Activated CD8-positive, alpha-beta memory T cell treated with anti-CD3 and anti-CD28 coated beads, Interleukin-2, amount 50 U/mL, for 24 hours (primary cell): Measurements from ENCODE around the gene SHISA8.
"Not testable (repeated sequence)": the region's sequence is repeated elsewhere in the genome, so short reads cannot be mapped to it uniquely, and the experiment has no call there.

ENCODE experiments used
- DNase-seq: peaks from one replicate; pipeline ENCODE4 v3.0.0-alpha.2; 2020; ENCODE audit errors: extremely low read depth

SHISA8 gene

GRCh38 chr22:41915035-41915785 is at the start of gene SHISA8:
Gene SHISA8, minus strand, starts transcription at chr22:41915074. Its CDS starts 407 bp downstream, at chr22:41914667.
- DNase-seq: no peak

- no peak for DNase-seq
These were observed 49.2 kb upstream of the SHISA8 start for GRCh38 chr22:41964112-41964491.

- DNase-seq: no peak
These were observed 48.7 kb upstream of the SHISA8 start for GRCh38 chr22:41963453-41964111.

GRCh38 chr22:41957941-41958556 is 43.2 kb upstream of the SHISA8 start:
- no peak for DNase-seq

GRCh38 chr22:41952713-41953112 is 37.8 kb upstream of the SHISA8 start:
- DNase-seq: no peak

GRCh38 chr22:41951898-41952474 is 37.1 kb upstream of the SHISA8 start, which contains the start of gene SMIM45:
Gene SMIM45, plus strand, starts transcription at chr22:41952150.
- no peak for DNase-seq

- no peak for DNase-seq
These were observed 34.6 kb upstream of the SHISA8 start for GRCh38 chr22:41949297-41949965.

GRCh38 chr22:41948928-41949296 is 34.0 kb upstream of the SHISA8 start:
- DNase-seq: not testable (repeated sequence)

GRCh38 chr22:41948142-41948541 is 33.3 kb upstream of the SHISA8 start:
- DNase-seq: no peak

- no peak for DNase-seq
These were observed 32.7 kb upstream of the SHISA8 start for GRCh38 chr22:41947424-41948080.

GRCh38 chr22:41946629-41947423 is 32.0 kb upstream of the SHISA8 start, which contains the start of gene CENPM:
Gene CENPM, minus strand, starts transcription at chr22:41947152. Its CDS starts 76 bp downstream, at chr22:41947076.
- peak; percentile 82 for DNase-seq

GRCh38 chr22:41943661-41944209 is 28.9 kb upstream of the SHISA8 start:
- no peak for DNase-seq

- peak; percentile 62 for DNase-seq
These were observed 26.2 kb upstream of the SHISA8 start for GRCh38 chr22:41940832-41941765.

- DNase-seq: peak; percentile 90
These were observed 25.3 kb upstream of the SHISA8 start for GRCh38 chr22:41939981-41940831.

- DNase-seq: no peak
These were observed 22.0 kb upstream of the SHISA8 start for GRCh38 chr22:41936894-41937169.

GRCh38 chr22:41935509-41935908 is 20.6 kb upstream of the SHISA8 start:
- DNase-seq: no peak

- no peak for DNase-seq
These were observed 20.1 kb upstream of the SHISA8 start for GRCh38 chr22:41935015-41935351.

GRCh38 chr22:41934284-41935014 is 19.6 kb upstream of the SHISA8 start:
- DNase-seq: no peak
